IPS-20b (cell line): ENCODE results near the gene SEM1.
"Not testable (repeated sequence)": the region's sequence is repeated elsewhere in the genome, so short reads cannot be mapped to it uniquely, and the experiment has no call there.

Source experiments
- H3K27ac ChIP-seq: one replicate; pipeline ENCODE4 v1.5.1; 2013; ENCODE audit warnings: low read length
- H3K27me3 ChIP-seq: 2 replicates; pipeline ENCODE4 v1.6.1; 2013; ENCODE audit warnings: mild to moderate bottlenecking, low read length, inconsistent platforms; ENCODE audit not compliant: insufficient read depth
- H3K36me3 ChIP-seq: 2 replicates; pipeline ENCODE4 v1.6.1; 2013; ENCODE audit warnings: low read depth, mild to moderate bottlenecking, inconsistent platforms, low read length, moderate library complexity; ENCODE audit not compliant: insufficient read depth
- H3K4me1 ChIP-seq: 2 replicates; pipeline ENCODE4 v1.6.1; 2013; ENCODE audit warnings: mild to moderate bottlenecking, control low read depth, inconsistent platforms, low read length, moderate library complexity; ENCODE audit not compliant: insufficient read depth
- H3K4me3 ChIP-seq: 2 replicates; pipeline ENCODE4 v1.5.1; 2013; ENCODE audit warnings: mild to moderate bottlenecking, low read length, inconsistent platforms
- H3K9ac ChIP-seq: 2 replicates; pipeline ENCODE4 v1.6.1; 2013; ENCODE audit warnings: low read depth, mild to moderate bottlenecking, inconsistent platforms, low read length, moderate library complexity
- H3K9me3 ChIP-seq: 2 replicates; pipeline ENCODE4 v1.6.1; 2013; ENCODE audit warnings: mild to moderate bottlenecking, low read depth, low read length, inconsistent platforms; ENCODE audit not compliant: insufficient read depth

Gene SEM1

GRCh38 chr7:96700516-96700915, 9.1 kb downstream of the SEM1 start:
- Histone ChIP-seq H3K36me3 (peaks cover 10% of the 10 kb centered on the region), H3K27ac (no peak overlapping the region), H3K9ac (no peak overlapping the region), H3K9me3 (no peaks in the 10 kb centered on the region), H3K4me3 (no peak overlapping the region), H3K27me3 (no peaks in the 10 kb centered on the region), H3K4me1 (no peaks in the 10 kb centered on the region; the same call in 1 of the 2 replicates)

- no peak overlapping the region for H3K9ac ChIP-seq
- no peaks in the 10 kb centered on the region for H3K27me3 ChIP-seq
- peaks cover 5% of the 10 kb centered on the region; the same call in 1 of the 2 replicates for H3K36me3 ChIP-seq
- H3K27ac ChIP-seq: no peak overlapping the region
- no peak overlapping the region for H3K4me3 ChIP-seq
- no peaks in the 10 kb centered on the region; the same call in 1 of the 2 replicates for H3K4me1 ChIP-seq
- H3K9me3 ChIP-seq: no peaks in the 10 kb centered on the region
Observed at GRCh38 chr7:96699219-96699871, 10.3 kb downstream of the SEM1 start.

GRCh38 chr7:96698449-96698848, 11.2 kb downstream of the SEM1 start:
- H3K9ac ChIP-seq, H3K4me1 ChIP-seq, H3K4me3 ChIP-seq, H3K27me3 ChIP-seq, H3K27ac ChIP-seq, H3K9me3 ChIP-seq: not testable (repeated sequence)
- peaks cover 11% of the 10 kb centered on the region for H3K36me3 ChIP-seq

- no peak overlapping the region for H3K9ac ChIP-seq
- H3K9me3 ChIP-seq: no peaks in the 10 kb centered on the region
- no peak overlapping the region for H3K27ac ChIP-seq
- H3K36me3 ChIP-seq: peaks cover 16% of the 10 kb centered on the region
- H3K4me1 ChIP-seq: no peaks in the 10 kb centered on the region; the same call in 1 of the 2 replicates
- H3K27me3 ChIP-seq: no peaks in the 10 kb centered on the region
- H3K4me3 ChIP-seq: no peak overlapping the region
Observed at GRCh38 chr7:96697822-96698221, 11.8 kb downstream of the SEM1 start.

GRCh38 chr7:96695581-96695980, 14.1 kb downstream of the SEM1 start:
- no peak overlapping the region for H3K27ac ChIP-seq

GRCh38 chr7:96694082-96694481, 15.6 kb downstream of the SEM1 start:
- H3K4me3 ChIP-seq: no peak overlapping the region
- no peaks in the 10 kb centered on the region for H3K27me3 ChIP-seq
- no peaks in the 10 kb centered on the region for H3K9me3 ChIP-seq
- H3K9ac ChIP-seq: no peak overlapping the region
- peaks cover 37% of the 10 kb centered on the region for H3K36me3 ChIP-seq
- H3K27ac ChIP-seq: no peak overlapping the region
- no peaks in the 10 kb centered on the region for H3K4me1 ChIP-seq

More at GRCh38 chr7:96695581-96695980, 14.1 kb downstream of the SEM1 start:
- Histone ChIP-seq H3K27me3 (no peaks in the 10 kb centered on the region), H3K9ac (no peak overlapping the region), H3K4me3 (no peak overlapping the region), H3K4me1 (no peaks in the 10 kb centered on the region; the same call in 1 of the 2 replicates), H3K36me3 (peaks cover 28% of the 10 kb centered on the region), H3K9me3 (no peaks in the 10 kb centered on the region)

GRCh38 chr7:96691702-96692101, 17.9 kb downstream of the SEM1 start:
- Histone ChIP-seq H3K27me3 (no peaks in the 10 kb centered on the region), H3K9me3 (no peaks in the 10 kb centered on the region), H3K36me3 (peaks cover 46% of the 10 kb centered on the region), H3K4me1 (no peaks in the 10 kb centered on the region), H3K4me3 (no peak overlapping the region), H3K27ac (no peak overlapping the region), H3K9ac (no peak overlapping the region)

- no peaks in the 10 kb centered on the region for H3K27me3 ChIP-seq
- no peaks in the 10 kb centered on the region for H3K9me3 ChIP-seq
- H3K4me3 ChIP-seq: no peak overlapping the region
- peaks cover 60% of the 10 kb centered on the region for H3K36me3 ChIP-seq
- no peaks in the 10 kb centered on the region for H3K4me1 ChIP-seq
- no peak overlapping the region for H3K9ac ChIP-seq
- no peak overlapping the region for H3K27ac ChIP-seq
Observed at GRCh38 chr7:96689414-96689813, 20.2 kb downstream of the SEM1 start.

- no peak overlapping the region for H3K27ac ChIP-seq
- H3K4me3 ChIP-seq: no peak overlapping the region
- no peaks in the 10 kb centered on the region for H3K9me3 ChIP-seq
- peaks cover 34% of the 10 kb centered on the region; the same call in 1 of the 2 replicates for H3K36me3 ChIP-seq
- H3K4me1 ChIP-seq: no peaks in the 10 kb centered on the region
- no peak overlapping the region for H3K9ac ChIP-seq
- no peaks in the 10 kb centered on the region for H3K27me3 ChIP-seq
Observed at GRCh38 chr7:96686305-96686704, 23.3 kb downstream of the SEM1 start.

- H3K4me1 ChIP-seq: no peaks in the 10 kb centered on the region
- H3K4me3 ChIP-seq: no peak overlapping the region
- H3K27me3 ChIP-seq: no peaks in the 10 kb centered on the region
- peaks cover 33% of the 10 kb centered on the region; the same call in 1 of the 2 replicates for H3K36me3 ChIP-seq
- no peak overlapping the region for H3K27ac ChIP-seq
- no peak overlapping the region for H3K9ac ChIP-seq
- no peaks in the 10 kb centered on the region for H3K9me3 ChIP-seq
Observed at GRCh38 chr7:96685755-96686154, 23.9 kb downstream of the SEM1 start.

GRCh38 chr7:96685353-96685752, 24.3 kb downstream of the SEM1 start:
- Histone ChIP-seq H3K4me1 (no peaks in the 10 kb centered on the region), H3K27ac (no peak overlapping the region), H3K36me3 (peaks cover 30% of the 10 kb centered on the region; the same call in 1 of the 2 replicates), H3K9ac (no peak overlapping the region), H3K4me3 (no peak overlapping the region), H3K9me3 (no peaks in the 10 kb centered on the region), H3K27me3 (no peaks in the 10 kb centered on the region)

- Histone ChIP-seq H3K27me3 (no peaks in the 10 kb centered on the region), H3K4me1 (no peaks in the 10 kb centered on the region), H3K9me3 (no peaks in the 10 kb centered on the region), H3K27ac (no peak overlapping the region), H3K9ac (no peak overlapping the region), H3K4me3 (no peak overlapping the region), H3K36me3 (peaks cover 6% of the 10 kb centered on the region; the same call in 1 of the 2 replicates)
Observed at GRCh38 chr7:96679886-96680285, 29.8 kb downstream of the SEM1 start.
